NCI-H1105 (cell line): Measurements from ENCODE around the gene ARHGEF40.
A peak's percentile ranks its signal among the peaks of the same experiment; 100 is the strongest.

Experiments
- DNase-seq: peaks from one replicate; lab custom pipeline; 2025; lab: John Stamatoyannopoulos, UW

ARHGEF40 gene

DNA sequence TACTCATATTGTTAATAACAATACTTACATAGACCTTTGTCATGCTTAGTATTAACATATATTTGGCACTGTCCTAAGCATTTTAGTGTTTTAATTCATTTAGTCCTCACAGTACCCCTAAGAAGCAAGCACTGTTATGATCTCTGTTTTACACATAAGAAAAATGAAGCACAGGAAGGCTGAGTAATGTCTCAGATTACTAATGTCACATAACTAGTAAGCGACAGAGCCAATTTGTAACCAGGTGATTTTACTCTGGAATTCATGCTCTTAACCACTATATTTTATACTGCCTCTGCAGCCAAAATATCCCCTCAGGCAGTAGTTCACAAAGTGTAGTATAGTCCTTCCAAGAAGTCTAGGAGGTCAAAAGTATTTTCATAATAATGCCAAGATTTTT, 51.0 kb downstream of the ARHGEF40 start:
- no peak for DNase-seq

- no peak for DNase-seq
These were observed 53.3 kb downstream of the ARHGEF40 start for GRCh38 chr14:21123429-21123828.

- no peak for DNase-seq
These were observed 63.8 kb downstream of the ARHGEF40 start for GRCh38 chr14:21133901-21134300.

DNA sequence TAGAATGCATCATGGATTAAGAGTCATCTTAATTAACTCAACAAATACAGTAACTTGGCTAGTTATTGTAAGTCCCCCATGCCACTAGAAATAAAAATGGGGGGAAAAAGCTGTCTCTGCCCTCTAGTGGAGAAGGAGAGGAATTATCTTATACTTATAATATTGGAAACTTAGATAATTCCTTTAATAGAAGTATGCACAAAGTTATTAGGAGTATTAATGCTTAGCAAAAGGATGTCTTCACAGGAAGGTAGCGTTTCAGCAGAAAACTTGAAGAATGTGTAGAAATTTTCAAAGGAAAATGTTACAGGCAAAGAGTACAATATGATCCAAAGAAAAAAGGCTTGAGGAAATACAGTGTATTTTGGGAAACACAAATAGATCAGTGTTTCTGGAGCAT, 65.9 kb downstream of the ARHGEF40 start:
- peak; percentile 17 for DNase-seq
